GM21529 (cell line): ENCODE measurements around the gene MLN.
A peak's percentile ranks its signal among the peaks of the same experiment; 100 is the strongest.

ENCODE experiments used
- ATAC-seq: cut with Tn5 transposase; IDR thresholded peaks from one replicate; pipeline ENCODE4 v1.9.1; 2021; ENCODE audit not compliant: unreplicated experiment

MLN gene, protein sequence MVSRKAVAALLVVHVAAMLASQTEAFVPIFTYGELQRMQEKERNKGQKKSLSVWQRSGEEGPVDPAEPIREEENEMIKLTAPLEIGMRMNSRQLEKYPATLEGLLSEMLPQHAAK

DNA sequence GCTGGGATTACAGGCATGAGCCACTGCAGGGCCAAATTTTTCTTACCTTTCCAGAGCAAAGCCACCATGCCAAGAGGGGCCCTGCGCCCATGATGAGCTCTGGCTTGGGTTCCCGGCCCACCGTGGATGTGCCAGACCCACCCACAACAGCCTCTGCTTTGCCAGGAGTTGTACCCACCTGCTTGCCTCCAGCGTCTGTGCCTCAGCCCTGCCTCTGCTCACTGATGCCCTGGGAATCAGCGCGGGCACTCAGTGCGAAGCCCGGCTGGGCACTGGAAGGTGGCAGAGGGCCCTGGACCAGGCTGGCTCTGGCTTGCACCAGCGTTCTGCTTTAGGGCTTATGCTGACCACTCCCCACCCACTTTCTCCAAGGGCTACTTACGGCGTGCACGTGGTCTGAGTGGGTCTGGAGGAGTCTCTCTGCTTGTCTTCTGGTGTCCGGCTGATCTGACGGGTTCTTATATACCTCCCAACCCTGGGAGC, at the start of gene MLN:
Gene MLN, minus strand, starts transcription at position 433 of the 483 bp plus-strand sequence. CDS start 2,840 bp downstream, outside the sequence.
- no peak for ATAC-seq

DNA sequence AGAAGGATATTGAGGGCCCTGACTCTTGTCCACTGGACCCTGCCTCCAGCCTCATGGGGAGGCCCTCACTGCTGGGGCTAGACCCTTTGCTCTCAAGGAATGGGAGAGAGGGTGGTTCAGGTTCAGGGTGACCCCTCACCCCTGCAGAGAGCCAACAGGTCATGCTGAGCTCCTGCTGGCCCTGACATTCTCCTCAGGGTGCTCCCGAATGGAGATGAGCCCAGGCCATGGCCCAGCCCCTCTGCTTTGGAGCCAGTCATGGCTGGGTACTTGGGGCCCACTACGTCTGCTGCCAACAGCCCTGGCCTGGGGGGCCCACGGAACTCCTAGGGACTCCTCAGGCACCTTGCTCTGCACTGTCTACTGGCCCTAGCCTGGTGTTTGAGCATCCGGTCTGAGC, 49.2 kb upstream of the MLN start:
- ATAC-seq = no peak

DNA sequence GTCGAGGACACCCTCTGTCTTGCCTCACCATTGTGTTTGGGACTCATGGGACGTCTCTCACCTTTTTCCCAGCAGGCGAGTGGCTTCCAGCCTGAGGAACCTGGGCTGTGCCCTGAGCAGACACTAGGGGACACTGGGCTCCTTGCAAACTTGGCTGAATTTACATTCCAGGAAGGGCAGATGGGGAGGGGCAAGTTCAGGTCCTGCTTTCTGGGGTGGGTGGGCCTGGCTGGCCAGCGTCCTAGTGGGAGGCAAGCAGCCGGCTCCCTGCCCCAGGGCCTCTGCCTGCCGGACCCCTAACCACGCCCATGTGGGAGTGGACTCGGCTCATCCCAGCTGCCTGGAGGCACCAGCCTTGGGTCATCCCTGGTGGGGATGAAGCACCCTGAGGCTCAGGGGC, 48.2 kb upstream of the MLN start:
- no peak for ATAC-seq

DNA sequence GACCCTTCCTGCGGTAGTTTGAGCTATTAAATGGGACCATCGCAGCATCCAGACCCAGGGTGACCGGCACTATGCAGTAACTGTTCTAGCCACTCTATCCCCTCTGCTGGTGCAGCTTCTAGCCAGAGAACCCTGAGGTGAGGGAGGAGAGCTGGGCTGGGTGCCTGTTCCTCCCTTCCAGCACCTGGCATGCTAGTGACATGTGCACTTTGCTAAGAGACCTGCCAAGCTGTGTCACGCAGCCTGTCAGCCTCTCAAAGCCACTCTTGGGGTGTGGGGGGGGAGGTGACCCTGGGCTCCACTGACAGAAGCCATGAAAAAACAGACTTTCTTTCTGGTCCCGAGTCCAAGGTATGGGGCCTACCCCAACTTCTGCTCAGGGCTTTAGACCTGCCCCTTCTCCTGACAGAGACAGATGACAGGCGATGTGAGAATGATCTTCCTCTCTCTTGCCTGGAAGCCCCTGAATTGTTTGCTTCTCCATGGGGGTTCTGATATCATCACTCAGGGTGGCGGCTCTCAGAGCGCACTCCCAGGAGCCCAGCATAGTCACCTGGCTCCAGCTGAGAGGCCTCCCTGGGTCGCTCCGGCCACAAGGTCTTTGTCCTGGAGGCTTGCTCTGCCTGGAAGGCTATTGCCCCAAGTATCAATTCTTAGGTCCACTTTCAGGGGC, 47.2 kb upstream of the MLN start:
- no peak for ATAC-seq

DNA sequence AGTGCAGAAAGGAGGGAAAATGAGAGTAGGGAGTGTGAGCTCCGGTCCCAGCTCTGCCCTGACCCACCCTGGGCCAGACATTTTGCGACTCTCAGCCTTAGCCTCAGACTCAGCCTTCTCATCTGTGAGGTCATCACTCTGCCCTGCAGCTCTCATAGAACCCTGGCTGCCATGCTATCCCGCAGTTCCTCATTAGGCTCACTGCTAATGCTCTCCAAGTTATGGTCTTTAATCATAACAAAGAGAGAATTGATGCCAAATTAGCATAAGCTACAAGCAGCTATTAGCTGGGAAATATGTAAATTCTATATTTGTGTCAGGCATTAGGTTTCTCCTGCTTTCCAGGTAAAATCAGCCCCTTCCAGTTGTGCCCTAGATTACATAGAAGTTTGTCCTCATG, 46.5 kb upstream of the MLN start:
- no peak for ATAC-seq

DNA sequence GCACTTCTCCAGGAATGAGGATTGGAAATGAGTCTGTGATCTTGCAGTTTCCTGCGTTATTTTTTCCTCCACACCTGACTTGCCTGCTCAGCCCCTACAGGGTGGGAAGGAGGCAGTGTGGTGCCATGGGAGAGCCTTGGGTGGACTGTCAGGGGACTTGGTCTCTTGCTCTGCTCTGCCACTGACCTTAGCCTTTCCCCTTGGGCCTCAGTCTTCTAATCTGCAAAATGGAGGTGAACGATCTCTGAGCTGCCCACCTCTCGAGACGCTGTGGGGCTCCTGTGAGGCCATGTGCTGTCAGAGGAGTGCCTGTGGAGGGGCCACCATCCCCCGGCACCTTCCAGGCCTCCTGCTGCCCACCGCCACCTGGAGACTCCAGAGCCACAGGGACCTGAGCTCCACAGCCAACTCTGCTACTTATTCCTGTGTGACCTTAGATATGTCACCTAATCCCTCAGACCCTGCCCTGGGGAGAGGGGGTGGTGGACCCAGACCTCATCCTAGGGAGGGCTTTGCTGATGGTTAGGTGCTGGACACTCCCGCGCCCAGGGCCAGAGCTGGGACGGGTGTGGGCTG, 45.8 kb upstream of the MLN start:
- no peak for ATAC-seq

DNA sequence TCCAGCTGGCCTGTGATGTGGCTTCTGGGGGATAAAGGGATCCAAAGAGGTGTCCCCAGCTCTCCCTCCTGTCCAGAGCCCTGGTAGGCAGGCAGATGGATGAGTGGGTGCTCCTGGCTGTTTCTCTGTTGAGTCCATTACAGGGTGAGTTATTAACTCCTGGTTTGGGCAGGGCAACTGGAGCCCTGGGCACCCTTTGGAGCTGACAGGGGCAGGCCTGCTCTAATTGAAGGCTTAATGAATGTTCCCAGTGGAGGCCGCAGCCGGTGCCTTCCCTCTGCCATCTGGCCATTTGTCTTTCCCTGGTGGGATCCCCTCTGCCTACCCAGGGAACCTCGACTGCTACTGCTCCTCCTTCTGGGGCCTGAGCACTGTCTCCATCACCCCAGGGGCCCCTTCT, 44.7 kb upstream of the MLN start:
- no peak for ATAC-seq

DNA sequence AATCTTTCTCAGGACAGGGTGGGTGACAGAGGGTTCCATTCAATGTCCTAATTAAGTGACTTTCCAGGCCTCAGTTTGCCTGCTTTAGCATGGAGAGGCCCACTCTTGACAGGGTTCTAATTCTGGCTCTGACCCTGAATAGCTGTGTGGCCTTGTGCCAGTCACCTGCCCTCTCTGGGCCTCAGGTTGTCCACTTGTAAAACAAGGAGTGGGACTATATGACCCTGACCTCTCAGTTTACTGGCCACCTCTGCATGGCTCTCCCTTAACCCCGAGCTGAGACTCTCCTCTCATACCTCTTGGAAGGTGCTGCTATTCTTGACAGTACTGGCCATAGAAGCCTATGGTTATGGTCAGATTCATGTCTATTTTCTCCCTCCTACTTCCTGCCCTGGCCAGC, 44.1 kb upstream of the MLN start:
- no peak for ATAC-seq

DNA sequence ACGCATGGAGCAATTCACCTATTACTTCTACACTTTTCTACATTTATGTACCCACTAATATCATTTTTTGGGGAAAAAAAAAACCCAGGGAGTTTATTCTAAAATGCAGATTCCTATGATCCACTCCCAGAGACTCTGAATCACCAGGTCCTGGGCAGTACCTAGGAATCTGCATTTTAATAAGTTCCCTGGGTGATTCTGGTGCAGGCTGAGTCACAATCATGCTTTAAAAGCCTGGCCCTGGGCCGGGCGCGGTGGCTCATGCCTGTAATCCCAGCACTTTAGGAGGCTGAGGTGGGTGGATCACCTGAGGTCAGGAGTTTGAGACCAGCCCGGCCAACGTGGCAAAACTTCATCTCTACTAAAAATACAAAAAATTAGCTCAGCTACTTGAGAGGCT, 43.3 kb upstream of the MLN start:
- no peak for ATAC-seq

DNA sequence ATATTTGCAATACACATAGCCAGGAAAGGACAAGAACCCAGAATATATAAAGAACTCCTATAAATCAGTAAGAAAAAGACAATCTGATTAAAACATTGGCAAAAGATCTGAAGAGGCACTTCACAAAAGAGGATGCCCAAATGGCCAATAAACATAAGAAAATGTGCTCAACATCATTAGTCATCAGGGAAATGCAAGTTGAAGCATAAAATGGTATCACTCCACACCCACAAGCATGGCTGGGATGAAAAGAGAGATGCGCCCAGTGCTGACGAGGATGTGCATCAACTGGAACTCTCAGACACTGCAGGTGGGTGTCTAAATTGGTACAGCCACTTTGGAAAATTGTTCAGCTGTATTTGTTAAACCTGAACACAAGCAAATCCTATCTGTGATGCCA, 42.4 kb upstream of the MLN start:
- no peak for ATAC-seq

DNA sequence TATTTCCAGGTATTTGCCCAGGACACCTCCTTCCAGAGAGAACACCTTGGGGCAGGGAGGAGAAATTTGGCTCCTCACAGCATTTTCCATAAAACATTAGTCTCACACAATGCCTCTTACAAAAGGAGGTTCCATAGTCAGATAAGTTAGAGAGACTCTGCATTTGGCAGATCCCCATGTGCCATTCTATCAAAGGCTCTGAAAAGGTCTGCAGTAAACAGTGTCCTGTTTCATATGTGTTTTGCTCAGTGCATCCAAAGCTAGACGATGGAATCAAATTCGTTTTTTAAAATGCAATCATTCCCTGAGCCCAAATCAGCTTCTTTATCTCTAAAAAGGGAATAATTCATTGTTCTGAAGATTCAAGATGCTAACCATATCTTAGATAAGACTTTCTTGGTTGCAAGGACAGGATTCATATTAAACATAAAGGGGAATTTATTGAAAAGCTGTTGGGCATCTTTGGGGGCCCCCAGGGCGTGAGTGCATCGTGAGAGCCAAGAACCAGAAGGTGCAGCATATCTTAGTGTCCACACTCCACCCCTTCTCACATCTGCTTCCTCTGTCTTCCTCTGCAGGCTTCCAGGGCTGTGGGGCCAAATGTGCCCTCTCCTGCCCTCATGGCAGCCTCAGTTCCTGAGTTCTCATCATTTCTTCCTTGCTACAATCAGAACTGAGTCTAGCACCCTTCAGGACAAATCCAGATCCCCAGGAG, 41.4 kb upstream of the MLN start:
- no peak for ATAC-seq

DNA sequence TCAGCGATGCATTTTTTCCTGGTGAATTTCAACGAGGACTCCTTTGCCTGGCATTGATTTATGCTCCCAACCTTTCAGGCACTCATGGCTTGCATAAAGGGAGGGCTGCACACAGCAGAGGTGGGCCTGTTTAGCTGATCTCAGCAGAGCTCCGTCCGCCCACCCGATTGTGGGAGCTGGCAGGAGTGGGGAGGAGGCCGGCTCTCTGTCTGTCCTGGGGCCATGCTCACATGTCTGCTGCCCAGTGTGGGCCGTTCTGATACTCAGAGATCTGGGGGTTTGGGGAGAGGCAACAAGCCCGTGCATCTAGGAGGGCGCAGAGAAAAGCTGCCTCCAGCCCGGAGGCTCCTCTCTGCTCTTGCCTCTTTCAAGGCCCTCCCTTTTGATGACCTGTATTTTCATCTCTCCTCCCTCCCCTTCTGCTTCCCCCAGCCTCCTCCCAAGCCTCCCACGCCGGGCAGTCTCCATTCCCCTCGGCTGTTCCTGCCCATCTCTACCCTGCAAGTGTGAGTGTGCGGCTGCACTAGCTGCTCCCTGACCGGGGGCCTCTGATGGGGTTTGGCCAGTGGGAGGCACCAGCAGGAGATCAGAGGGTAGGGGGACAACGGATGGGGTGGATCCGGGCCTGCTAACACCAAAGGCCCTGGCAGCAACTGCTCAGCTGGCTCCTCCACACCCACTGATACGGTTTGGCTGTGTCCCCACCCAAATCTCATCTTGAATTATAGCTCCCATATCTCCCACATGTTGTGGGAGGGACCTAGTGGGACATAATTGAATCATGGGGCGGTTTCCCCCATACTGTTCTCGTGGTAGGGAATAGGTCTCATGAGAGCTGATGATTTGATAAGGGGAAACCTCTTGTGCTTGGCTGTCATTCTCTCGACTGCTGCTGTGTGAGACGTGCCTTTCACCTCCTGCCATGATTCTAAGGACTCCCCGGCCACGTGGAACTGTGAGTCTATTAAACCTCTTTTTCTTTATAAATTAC, 39.6 kb upstream of the MLN start:
- ATAC-seq = no peak

DNA sequence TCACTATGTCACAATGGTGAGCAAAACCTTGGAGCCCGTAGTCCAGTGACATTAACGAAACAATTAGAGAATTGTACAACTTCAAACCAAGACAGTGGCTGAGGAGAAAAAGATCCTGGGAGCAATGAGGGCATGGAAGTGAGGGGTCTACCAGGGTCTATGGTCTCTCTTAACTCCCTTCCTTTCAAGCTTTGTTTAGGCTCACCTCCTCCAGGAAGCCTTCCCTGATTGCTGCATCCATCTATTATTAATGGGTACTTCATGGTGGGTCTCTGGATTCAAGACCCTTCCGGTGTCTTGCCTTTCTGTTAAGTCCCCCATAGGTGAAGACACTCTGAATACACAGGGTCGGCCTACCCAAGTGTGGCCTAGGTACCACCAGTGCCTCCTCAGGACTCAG, 38.1 kb upstream of the MLN start:
- no peak for ATAC-seq

DNA sequence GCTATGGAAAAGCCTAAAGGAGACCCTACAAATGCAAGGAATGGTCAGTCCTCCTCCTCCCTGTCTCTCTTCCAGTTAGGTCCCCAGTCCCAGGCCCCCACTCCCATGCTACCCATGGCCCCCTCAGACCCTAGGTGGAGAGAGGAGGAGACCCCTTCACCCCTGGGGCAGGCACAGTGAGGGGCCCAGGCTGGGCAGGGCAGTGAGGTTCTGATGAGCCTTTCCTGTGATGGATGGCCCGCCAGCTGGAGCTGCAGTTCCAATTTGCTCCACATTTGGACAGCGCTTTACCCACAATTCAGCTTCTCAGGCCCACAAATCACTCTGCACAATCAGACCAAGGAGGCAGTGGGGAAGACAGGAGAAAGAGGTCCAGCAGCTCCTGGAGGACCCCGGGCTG, 37.3 kb upstream of the MLN start:
- no peak for ATAC-seq

DNA sequence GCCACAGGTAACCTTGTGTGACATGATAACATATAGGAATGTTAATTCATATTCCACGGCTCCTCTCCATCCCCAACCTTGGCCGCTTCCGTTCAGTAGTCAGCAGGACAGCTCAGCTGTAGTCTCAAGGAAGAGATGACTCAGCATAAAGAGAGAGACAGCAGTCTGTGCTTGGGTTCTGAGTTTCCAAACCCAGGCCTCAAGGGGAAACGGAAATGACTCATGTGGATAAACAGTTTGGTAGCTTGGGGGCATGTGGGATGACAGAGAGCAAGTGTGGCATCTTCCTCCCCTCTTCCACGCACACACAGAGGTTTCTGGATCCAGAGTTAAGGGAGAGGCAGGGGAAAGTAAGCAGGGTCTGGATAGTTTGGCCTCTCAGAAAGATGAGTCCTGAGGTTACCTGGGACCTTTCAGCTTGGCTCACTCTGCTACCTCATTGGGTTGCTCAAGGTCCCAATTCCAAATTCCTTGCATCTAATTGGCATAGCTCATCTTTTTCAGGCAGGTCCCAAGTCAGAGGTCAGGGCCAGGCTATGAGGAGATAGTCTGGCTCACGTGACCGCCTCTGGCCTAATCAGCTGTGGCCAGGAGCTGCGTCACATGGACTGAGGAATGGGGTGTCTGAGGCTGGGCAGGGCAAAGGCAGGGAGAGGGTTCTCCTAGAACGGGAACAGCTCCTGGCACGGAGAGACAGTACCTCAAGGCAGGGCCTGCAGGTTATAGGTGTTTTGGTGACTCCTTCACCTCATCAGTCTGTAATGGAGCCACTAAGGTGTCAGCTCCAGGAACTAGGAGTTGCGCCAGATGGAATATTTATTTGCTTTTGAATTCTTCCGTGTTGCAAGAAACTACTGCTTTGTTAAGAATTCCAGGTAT, 36.5 kb upstream of the MLN start:
- ATAC-seq = peak; percentile 82

DNA sequence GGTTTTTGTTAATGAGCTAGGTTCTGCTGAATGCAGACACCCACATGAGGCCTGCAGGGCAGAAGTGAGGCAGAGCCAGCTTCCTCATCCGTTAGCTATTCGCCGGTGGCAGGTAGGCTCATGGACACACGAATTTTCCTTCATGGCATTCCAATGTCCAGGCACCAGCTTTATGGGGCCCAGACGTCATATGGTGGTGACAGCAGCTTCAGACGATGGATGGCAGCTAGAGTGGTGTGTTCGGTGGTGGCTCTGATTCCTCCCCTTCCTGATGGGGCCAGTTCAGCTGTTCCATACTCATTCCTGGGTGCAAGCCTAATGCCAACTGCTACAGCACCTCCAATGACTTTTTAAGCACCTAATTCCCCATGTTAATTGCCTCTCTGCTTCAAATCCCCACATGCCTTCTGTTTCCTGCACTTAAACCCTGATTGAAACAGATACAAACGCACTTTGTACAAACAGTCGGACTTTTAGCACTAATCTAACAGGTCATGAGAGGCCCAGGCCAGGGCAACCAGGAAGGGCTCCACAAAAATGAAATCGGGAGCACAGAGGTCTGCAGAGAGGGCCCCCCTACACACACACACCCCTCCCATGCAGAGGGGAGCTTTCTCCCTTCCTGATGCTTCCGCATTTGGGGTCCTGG, 35.7 kb upstream of the MLN start:
- no peak for ATAC-seq

DNA sequence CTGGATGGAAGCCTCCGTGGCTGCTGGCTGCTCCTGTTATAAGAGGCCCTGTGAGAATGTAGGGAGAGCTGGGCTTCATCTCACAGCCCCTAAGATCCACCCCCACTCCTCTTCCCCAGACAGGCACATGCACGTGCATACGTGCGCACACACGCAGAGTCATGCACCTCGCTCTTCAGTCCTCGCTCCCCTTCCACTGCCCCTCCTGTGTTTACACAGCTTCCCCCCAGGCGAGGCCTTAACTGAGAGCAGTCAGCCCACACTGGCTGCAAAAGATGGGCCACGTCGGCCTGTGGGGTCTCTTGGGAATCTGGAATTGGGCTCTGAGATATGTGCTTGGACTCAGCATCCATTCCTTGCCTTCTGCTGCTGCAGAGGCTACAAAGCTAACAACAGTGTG, 35.2 kb upstream of the MLN start:
- no peak for ATAC-seq

DNA sequence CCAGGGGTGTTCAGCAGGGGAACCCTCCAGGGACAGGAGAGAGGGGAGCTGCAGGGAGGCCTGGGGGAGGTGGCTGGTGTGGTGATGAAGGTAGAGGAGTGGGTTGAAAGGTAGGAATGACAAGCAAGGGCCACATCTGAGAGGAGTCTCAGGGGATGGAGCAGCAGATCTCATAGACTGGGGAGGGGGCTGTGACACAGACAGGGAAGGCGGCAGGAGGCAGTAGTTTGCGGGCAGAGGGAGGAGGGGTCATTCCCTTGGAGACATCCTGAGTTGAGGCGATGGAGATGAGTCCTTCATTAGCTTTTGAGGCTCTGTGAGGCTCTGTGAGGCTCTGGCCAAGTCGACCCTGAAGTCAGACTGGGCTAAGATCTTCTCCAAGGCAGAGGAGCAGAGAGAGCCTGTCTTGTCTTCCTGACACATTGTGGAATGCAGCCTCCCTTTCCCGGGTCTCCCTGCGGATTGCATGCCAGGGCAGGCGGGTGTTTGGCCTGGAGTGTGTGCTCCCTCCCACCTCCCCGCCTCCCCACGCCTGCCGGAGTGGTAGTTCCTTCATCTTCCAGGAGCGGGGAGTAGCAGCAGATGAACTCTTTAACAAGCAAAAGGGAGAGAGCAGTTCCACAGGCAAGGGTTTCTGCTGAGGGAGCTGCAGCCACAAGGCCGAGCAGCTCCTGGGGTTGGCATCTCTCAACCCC, 34.3 kb upstream of the MLN start:
- ATAC-seq = no peak
